Lower leg skin (tissue), 4 donors: ENCODE measurements around the gene TGFBI. TPM values are rescaled to one million over a fixed set of nuclear protein-coding genes. Genes with fewer than 3 reads are reported as not detected.

Source experiments
- DNase-seq, 2 donors: peaks; one replicate each; pipeline ENCODE4 v3.0.0-alpha.2; 2019; ENCODE audit warnings: low spot score in 2 of 2
- H3K4me3 ChIP-seq: fragments of 200-600 bp; sonication (generic); 2 replicates; pipeline ENCODE4 v1.5.1; 2017; ENCODE audit warnings: mild to moderate bottlenecking, low read depth; ENCODE audit not compliant: poor library complexity, severe bottlenecking
- CTCF ChIP-seq, 3 donors: fragments of 450-650 bp; IDR thresholded peaks; one replicate each; pipeline ENCODE4 v1.5.1; 2016; ENCODE audit warnings: antibody characterized with exemption in 3 of 3, mild to moderate bottlenecking in 3 of 3, moderate library complexity in 2 of 3
- POLR2A ChIP-seq, 2 donors: fragments of 450-650 bp; IDR thresholded peaks; one replicate each; pipeline ENCODE4 v1.6.1; 2016 to 2017; ENCODE audit warnings: antibody characterized with exemption in 2 of 2, mild to moderate bottlenecking in 1 of 2, moderate library complexity in 1 of 2
- WGBS, 2 donors: methylation state at CpG; one replicate each; pipeline ENCODE4 v1.1.5; 2018; 5-methylcytosine and 5-hydroxymethylcytosine counted together
- intact Hi-C: fragments of 100-400 bp; cut with DNase I; formaldehyde crosslinking; loops from one replicate; pipeline ENCODE4 v1.15.0; 2023; ENCODE audit warnings: low total_unique reads
- total RNA-seq, 4 donors: library from RNA; depleted of rRNA; stranded (reverse); fragments of >200 nt; gene quantifications; one replicate each; pipeline ENCODE4 v1.1.0, GENCODE V29; 2016

The TGFBI gene
- total RNA-seq, 4 donors from 2014 or later, result 312 to 829 (median 484) TPM

DNA sequence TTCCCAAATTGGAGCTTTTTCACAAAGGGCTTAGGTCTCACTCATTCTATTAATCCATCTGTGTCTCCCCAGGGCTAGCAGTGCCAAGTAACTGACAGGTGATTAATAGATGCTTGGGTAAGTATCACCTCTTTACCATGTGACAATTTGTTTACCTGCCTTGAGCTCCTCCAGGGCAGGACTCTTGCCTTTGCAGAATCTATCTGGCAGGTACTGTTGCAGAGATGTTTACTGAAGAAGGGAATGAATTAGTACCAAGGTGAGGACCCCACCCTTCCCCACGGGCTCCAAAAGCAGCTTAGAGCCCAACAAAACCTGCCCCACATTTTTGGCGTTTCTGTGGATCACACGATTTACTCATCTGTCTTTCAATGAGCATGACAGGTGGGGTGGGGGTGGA lies 698 bp upstream of the TGFBI start:
- WGBS, 2 donors, result 23 to 48% methylated on average over 3 of the region's 3 CpGs
- TF ChIP-seq POLR2A (IDR thresholded peaks at IDR 0.05) (no peak), CTCF (IDR thresholded peaks at IDR 0.05) (no peak)
- DNase-seq, result peak; percentile 66 to 78
- H3K4me3 ChIP-seq, result no peak overlapping the region
- intact Hi-C loops, result no loop called here

DNA sequence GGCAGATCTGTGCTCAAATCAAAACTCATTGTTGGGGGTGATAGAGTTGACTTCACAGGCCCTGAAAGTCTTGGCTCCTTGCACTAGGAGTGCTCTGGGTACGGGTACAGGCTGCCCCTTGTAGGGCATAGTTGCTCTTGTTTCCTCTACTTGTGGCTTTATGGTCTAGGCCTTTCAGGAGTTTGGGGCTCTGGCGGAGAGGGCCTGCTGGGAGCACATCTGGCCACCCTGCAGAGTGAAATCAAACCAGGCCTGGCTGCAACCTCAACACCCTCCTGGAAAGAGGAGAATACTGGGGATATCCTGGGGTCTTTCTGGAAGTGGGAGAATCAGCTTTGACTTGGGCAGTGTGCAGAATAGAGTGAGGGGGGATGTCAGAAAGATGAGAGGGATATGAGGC lies 1.5 kb downstream of the TGFBI start:
- H3K4me3 ChIP-seq, result no peak overlapping the region
- TF ChIP-seq CTCF (IDR thresholded peaks at IDR 0.05), result no peak
- TF ChIP-seq POLR2A (IDR thresholded peaks at IDR 0.05), result no peak
- WGBS, 2 donors, result 61 to 73% methylated on average over 2 of the region's 2 CpGs
- intact Hi-C loops, result no loop called here
- DNase-seq, result peak in 1 of 2 donors; percentile 37

DNA sequence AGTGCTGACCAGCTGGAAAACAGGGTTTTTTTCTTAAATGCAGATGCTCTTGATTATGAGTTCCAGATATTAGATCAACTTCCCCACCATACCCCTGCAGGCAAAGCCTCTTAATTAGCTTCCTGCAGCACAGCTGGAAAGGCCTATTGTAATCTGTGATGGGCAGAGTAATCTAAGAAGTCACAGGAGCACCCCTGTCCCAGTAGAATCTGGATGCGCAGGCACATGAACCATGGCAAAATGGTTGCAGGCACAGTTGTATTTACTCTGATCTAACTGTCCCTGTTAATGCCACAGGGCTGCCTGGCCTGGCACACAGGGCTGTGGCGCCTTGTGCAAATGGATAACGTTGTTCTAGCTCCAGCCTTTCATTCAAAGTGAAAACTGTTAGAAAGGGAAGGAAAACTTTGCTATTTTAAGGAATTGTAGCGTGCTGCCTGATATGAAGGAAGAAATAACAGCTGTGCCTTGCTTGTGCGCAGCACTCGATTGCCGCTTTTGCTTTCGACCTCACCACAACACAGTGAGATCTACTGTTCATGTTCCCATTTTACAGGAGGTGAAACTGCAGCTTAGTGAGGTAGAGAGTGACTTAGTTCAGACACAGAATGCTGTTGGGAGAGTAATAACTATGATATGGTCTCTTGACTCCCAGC lies 2.3 kb downstream of the TGFBI start:
- 63 to 68% methylated on average over 8 of the region's 8 CpGs for WGBS, 2 donors
- peak in 1 of 2 donors; percentile 46 for DNase-seq
- TF ChIP-seq CTCF (IDR thresholded peaks at IDR 0.05) (no peak), POLR2A (IDR thresholded peaks at IDR 0.05) (no peak)
- no peak overlapping the region for H3K4me3 ChIP-seq
- intact Hi-C loops, result no loop called here

- peak in 1 of 2 donors; percentile 72 for DNase-seq
- intact Hi-C loops, result no loop called here
- no peak overlapping the region for H3K4me3 ChIP-seq
- no peak for TF ChIP-seq POLR2A (IDR thresholded peaks at IDR 0.05)
- WGBS, 2 donors, result 32 to 36% methylated on average over 6 of the region's 6 CpGs
Observed at GRCh38 chr5:136031711-136032110, 2.9 kb downstream of the TGFBI start.

DNA sequence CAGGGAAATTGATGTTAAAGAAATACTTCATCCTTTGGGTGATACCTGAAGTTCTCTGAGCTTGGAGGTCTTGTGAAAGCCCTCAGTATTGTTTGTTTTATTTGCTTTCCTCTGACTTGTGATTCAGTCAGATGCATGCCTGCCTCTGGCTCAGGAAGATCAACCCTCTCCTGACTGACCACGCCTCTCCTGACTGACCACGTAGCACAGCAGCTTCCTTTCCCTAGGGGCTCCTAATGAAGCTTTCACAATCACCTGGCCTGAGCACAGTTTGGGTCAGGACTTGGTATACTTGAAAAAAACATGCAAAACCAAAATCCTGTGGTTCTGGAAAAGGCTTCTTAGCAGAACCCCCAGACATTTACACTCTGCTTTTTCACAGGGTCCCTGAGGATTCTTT lies 3.8 kb downstream of the TGFBI start:
- WGBS, 2 donors, result 35 to 53% methylated on average over 2 of the region's 2 CpGs
- DNase-seq, result peak in 1 of 2 donors; percentile 83
- intact Hi-C loops, result no loop called here
- H3K4me3 ChIP-seq, result no peak overlapping the region
- no peak for TF ChIP-seq POLR2A (IDR thresholded peaks at IDR 0.05)
- TF ChIP-seq CTCF (IDR thresholded peaks at IDR 0.05), result no peak

DNA sequence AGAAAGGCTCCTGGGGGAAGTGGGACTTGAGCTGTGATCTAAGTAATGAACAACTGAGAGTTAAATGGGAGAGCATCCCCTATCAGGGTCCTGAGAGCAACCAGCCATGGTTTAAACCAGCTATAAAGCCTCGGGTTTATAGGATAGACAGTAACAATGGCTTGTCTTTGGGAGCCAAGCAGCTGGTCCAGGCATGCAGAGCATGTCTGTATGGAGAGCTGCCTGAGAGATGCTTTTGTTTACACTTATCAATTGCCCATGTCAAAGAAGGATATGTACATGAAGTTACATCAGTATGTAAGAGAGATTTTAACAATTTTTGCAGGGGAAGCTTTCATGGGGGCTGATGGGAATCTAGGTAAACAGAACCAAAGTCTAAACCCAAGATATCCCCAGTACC lies 4.4 kb downstream of the TGFBI start:
- TF ChIP-seq POLR2A (IDR thresholded peaks at IDR 0.05) (no peak), CTCF (IDR thresholded peaks at IDR 0.05) (no peak)
- H3K4me3 ChIP-seq, result no peak overlapping the region
- intact Hi-C loops, result no loop called here
- WGBS, 2 donors, result 40 to 59% methylated on average over 1 of the region's 1 CpG
- DNase-seq, result peak in 1 of 2 donors; percentile 23
